Ovary (tissue), 3 donors: ENCODE results near the gene LTBR.

ENCODE experiments used
- CTCF ChIP-seq, 3 donors: fragments of 450-650 bp in 2 of 3; fragments of 200-600 bp in 1 of 3; IDR thresholded peaks; one replicate each; pipeline versions ENCODE4 v1.5.1 to v1.8.0; 2016 to 2022; ENCODE audit warnings: antibody characterized with exemption in 3 of 3, mild to moderate bottlenecking in 1 of 3
- POLR2A ChIP-seq: fragments of 450-650 bp; IDR thresholded peaks from one replicate; pipeline ENCODE4 v1.6.1; 2017; ENCODE audit warnings: antibody characterized with exemption, mild to moderate bottlenecking, moderate library complexity
- donor health status: DM: no; HTN: no; CAD: no.

GRCh38 chr12:6382371-6382770 lies 1.6 kb upstream of the LTBR start:
- TF ChIP-seq CTCF (IDR thresholded peaks at IDR 0.05) (no peak), POLR2A (no peak)
